K562 (cell line): Measurements from ENCODE around the gene KCNN4. TPM values are rescaled to one million over a fixed set of nuclear protein-coding genes. Genes with fewer than 3 reads are reported as not detected.

Experiments
- BCLAF1 ChIP-seq, 2 experiments: fragments of 450-650 bp in 1 of 2; IDR thresholded peaks; 2 replicates each; pipeline ENCODE4 v1.6.1; 2011 to 2017; ENCODE audit warnings: low read depth in 2 of 2, antibody characterized with exemption in 1 of 2, borderline replicate concordance in 1 of 2, low read length in 1 of 2, mild to moderate bottlenecking in 1 of 2, mixed read lengths in 1 of 2; ENCODE audit not compliant: control insufficient read depth in 1 of 2
- DLX4 ChIP-seq: fragments of 250-450 bp; sonication (Bioruptor Pico); IDR thresholded peaks from 2 replicates; pipeline ENCODE4 v1.6.1; 2021; ENCODE audit warnings: mild to moderate bottlenecking
- HCFC1 ChIP-seq: IDR thresholded peaks from 2 replicates; pipeline ENCODE4 v1.6.1; 2012; ENCODE audit warnings: low read depth, low read length, improper control_type of control experiment
- HDAC2 ChIP-seq: fragments of 450-650 bp; IDR thresholded peaks from 2 replicates; pipeline ENCODE4 v1.6.1; 2016; ENCODE audit warnings: mild to moderate bottlenecking
- IRF1 ChIP-seq: sonication (generic); formaldehyde crosslinking; IDR thresholded peaks from 2 replicates; pipeline ENCODE4 v1.8.0; 2022; ENCODE audit warnings: missing genetic modification reagents, mild to moderate bottlenecking, borderline replicate concordance
- IRF2 ChIP-seq: sonication (generic); formaldehyde crosslinking; IDR thresholded peaks from 2 replicates; pipeline ENCODE4 v1.8.1; 2022; ENCODE audit warnings: mild to moderate bottlenecking, missing genetic modification reagents
- MCM2 ChIP-seq: fragments of 450-650 bp; IDR thresholded peaks from 2 replicates; pipeline ENCODE4 v1.6.1; 2017; ENCODE audit warnings: low read depth, mild to moderate bottlenecking
- NCOA2 ChIP-seq, 2 experiments: fragments of 450-650 bp; IDR thresholded peaks; 2 replicates each; pipeline ENCODE4 v1.6.1; 2018; ENCODE audit warnings: mild to moderate bottlenecking in 2 of 2, moderate library complexity in 1 of 2; ENCODE audit not compliant: partially characterized antibody in 2 of 2
- NCOA6 ChIP-seq: fragments of 450-650 bp; IDR thresholded peaks from 2 replicates; pipeline ENCODE4 v1.6.1; 2017; ENCODE audit warnings: mild to moderate bottlenecking
- NR2C2 ChIP-seq, 2 experiments: fragments of 200-800 bp in 1 of 2; sonication (Bioruptor generic) in 1 of 2; sonication (generic) in 1 of 2; formaldehyde crosslinking in 1 of 2; IDR thresholded peaks; 2 replicates each; pipeline versions ENCODE4 v1.6.1 to v1.8.0; 2016 to 2022; ENCODE audit warnings: mild to moderate bottlenecking in 1 of 2, missing compliant biosample characterization in 1 of 2, missing genetic modification characterization in 1 of 2, missing genetic modification reagents in 1 of 2
- PURB ChIP-seq: sonication (generic); formaldehyde crosslinking; IDR thresholded peaks from 2 replicates; pipeline ENCODE4 v1.9.0; 2021; ENCODE audit warnings: low read depth, mild to moderate bottlenecking, missing genetic modification reagents
- SFPQ ChIP-seq: fragments of 200-400 bp; formaldehyde crosslinking; IDR thresholded peaks from 2 replicates; pipeline ENCODE4 v1.6.1; 2017; ENCODE audit warnings: mild to moderate bottlenecking, low read depth, low read length, moderate library complexity
- SMARCE1 ChIP-seq: fragments of 450-650 bp; IDR thresholded peaks from 2 replicates; pipeline ENCODE4 v1.7.1; 2016; ENCODE audit warnings: mild to moderate bottlenecking
- SREBF1 ChIP-seq: fragments of 150-350 bp; IDR thresholded peaks from 2 replicates; pipeline ENCODE4 v1.6.1; 2014; ENCODE audit warnings: antibody characterized with exemption, low read depth, low read length, borderline replicate concordance
- U2AF1 ChIP-seq: fragments of 200-400 bp; formaldehyde crosslinking; optimal IDR thresholded peaks from 2 replicates; pipeline ENCODE3; 2017; ENCODE audit warnings: mild to moderate bottlenecking, low read depth, low read length, moderate library complexity
- USF1 ChIP-seq: sonication (generic); formaldehyde crosslinking; IDR thresholded peaks from 2 replicates; pipeline ENCODE4 v1.9.0; 2022; ENCODE audit warnings: mild to moderate bottlenecking, missing genetic modification reagents
- ZBTB2 ChIP-seq: fragments of 450-650 bp; IDR thresholded peaks from 2 replicates; pipeline ENCODE4 v1.6.1; 2016; ENCODE audit warnings: antibody characterized with exemption
- ZC3H4 ChIP-seq: sonication (generic); formaldehyde crosslinking; IDR thresholded peaks from 2 replicates; pipeline ENCODE4 v1.9.0; 2021; ENCODE audit warnings: missing genetic modification reagents, borderline replicate concordance
- ZNF121 ChIP-seq: sonication (generic); formaldehyde crosslinking; conservative IDR thresholded peaks from 2 replicates; pipeline ENCODE4 v1.8.0; 2022; ENCODE audit warnings: missing genetic modification reagents
- polyA plus RNA-seq, 8 experiments: library from polyadenylated mRNA; depleted of rRNA in 4 of 8; stranded (reverse) in 5 of 8; unstranded in 3 of 8; fragments of >200 nt; fragmentation: Nextera tagmentation in 2 of 8; fragmentation: Illumina TruSeq in 1 of 8; extraction: Ambion mirVana in 2 of 8; extraction: Trizol in 1 of 8; gene quantifications; 2 replicates each; pipeline versions ENCODE4 v1.2.1 to v1.2.3, GENCODE V29; 2011 to 2014; ENCODE audit warnings: inconsistent platforms in 1 of 8, missing spikeins in 1 of 8
- total RNA-seq, 7 experiments: library from RNA; depleted of rRNA in 6 of 7; stranded (reverse); fragments of >200 nt in 6 of 7; fragmentation: Illumina TruSeq in 2 of 7; extraction: Trizol in 2 of 7; gene quantifications; 2 replicates each; pipeline versions ENCODE4 v1.2.1 to v1.2.3, GENCODE V29; 2011 to 2021; ENCODE audit warnings: low replicate concordance in 1 of 7

The KCNN4 gene
- total and polyA plus RNA-seq, 9 of the 15 experiments (the other 6 are each of a cell fraction or from before 2014, with no cell fraction given): 0.53 to 37.7 (median 25.9) TPM

- TF ChIP-seq U2AF1 (no peak), DLX4 (CRISPR knock-in tag) (no peak), SREBF1 (no peak), SFPQ (no peak), IRF2 (no peak), NCOA2 (IDR thresholded peaks at IDR 0.05; ENCODE audit: partially characterized antibody in 2 of 2) (no peak), MCM2 (no peak), ZBTB2 (no peak), NR2C2 (CRISPR knock-in tag; IDR thresholded peaks at IDR 0.05) (peak; percentile 82; the same call in 1 of the 2 replicates), NR2C2 (tag; IDR thresholded peaks at IDR 0.05) (no peak), ZNF121 (CRISPR knock-in tag) (no peak), HDAC2 (peak; percentile 82; the same call in 1 of the 2 replicates), SMARCE1 (no peak), IRF1 (CRISPR knock-in tag) (no peak), ZC3H4 (no peak), BCLAF1 (IDR thresholded peaks at IDR 0.05; ENCODE audit: borderline replicate concordance in 1 of 2, control insufficient read depth in 1 of 2, low read depth in 2 of 2, low read length in 1 of 2) (no peak), USF1 (CRISPR knock-in tag) (no peak), HCFC1 (peak; percentile 42; the same call in 1 of the 2 replicates), PURB (CRISPR knock-in tag) (no peak), NCOA6 (peak; percentile 97)
These were observed 8.3 kb upstream of the KCNN4 start (continued) for GRCh38 chr19:43789029-43789428.
